Inferior parietal cortex (tissue), 1 donor: ENCODE data around the gene HOXB7.

Experiments used
- DNase-seq: peaks from one replicate; pipeline ENCODE4 v3.0.0-alpha.2; 2016; ENCODE audit errors: extremely low spot score

The HOXB7 gene

GRCh38 chr17:48623583-48623982 lies 12.8 kb upstream of the HOXB7 start:
- DNase-seq, result no peak

DNA sequence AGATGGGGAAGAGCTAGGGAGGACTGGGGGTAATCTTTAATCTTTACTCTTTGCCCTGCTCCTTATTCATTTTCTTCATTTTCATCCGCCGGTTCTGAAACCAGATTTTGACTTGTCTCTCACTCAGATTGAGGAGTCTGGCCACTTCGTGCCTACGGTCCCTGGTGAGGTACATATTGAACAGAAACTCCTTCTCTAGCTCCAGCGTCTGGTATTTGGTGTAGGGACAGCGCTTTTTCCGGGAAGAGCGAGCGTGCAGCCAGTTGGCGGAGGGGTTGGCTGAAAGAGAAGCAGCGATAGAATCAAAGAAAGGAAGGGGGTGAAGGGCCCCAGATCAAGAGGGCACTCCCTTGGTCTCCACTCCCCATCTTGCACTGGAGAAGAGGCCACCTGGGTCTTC lies 12.0 kb upstream of the HOXB7 start:
- no peak for DNase-seq

GRCh38 chr17:48621410-48622392 lies 10.9 kb upstream of the HOXB7 start:
- no peak for DNase-seq

GRCh38 chr17:48620461-48621139 lies 9.8 kb upstream of the HOXB7 start:
- DNase-seq, result no peak

DNA sequence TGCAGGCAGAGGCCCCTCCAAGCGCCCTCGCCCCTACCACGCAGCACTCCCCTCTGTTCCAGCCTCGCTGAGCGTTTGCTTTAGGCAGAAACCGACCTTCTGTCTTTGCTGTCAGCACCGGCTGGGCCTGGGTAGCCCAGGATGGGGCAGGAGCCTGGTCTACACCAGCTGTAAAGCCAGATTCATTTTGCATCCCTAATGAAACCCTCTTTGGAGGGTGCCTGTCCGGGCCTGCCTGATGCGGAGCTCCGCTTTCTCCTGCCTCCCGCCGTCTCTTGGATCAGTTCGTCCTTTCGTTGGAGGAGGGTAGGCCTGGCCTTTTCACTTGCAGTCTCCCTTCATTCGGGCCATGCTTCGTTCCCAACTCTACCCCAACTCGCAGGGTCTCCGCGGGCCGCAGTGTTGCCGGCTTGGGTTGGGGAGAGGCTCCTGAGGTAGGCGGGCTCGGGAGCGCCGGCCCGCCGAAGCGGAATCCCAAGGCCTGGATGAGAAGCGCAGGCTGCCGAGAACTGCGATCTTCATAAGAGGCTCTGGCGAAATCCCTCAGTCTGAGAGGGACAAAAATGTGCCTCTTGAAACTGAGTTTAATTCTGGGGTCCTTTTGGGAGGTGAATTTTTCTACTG lies 9.1 kb upstream of the HOXB7 start:
- no peak for DNase-seq

DNA sequence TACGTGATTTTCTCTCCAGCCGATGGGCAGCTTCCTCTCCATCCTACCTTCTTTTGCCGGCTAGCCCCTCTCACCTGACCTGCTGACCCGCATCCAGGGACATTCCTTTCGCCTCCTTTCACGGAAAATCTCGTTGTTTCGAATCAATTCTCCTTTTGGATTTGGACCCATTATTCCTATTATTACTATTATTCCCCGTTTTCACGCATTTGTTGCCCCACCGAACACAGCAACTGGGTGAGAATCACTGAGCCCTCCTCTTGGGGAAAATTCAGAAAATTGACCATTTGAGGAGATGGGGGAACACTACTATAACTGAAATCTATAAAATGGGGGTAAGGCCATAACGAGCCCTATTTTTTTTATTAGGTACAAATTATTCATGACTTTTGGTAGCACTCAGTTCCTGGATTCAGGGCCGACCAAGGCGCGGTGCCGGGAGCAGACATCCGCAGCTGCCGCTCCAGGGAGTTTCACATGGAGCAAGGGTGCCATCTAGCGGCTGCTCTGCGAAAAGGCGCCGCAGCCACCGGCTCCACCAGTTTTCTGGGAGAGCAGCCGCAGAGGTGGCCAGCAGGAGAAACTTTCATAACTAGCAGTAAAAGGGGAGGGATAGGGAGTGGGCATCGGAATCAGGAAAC lies 7.6 kb upstream of the HOXB7 start:
- peak; percentile 89 for DNase-seq

DNA sequence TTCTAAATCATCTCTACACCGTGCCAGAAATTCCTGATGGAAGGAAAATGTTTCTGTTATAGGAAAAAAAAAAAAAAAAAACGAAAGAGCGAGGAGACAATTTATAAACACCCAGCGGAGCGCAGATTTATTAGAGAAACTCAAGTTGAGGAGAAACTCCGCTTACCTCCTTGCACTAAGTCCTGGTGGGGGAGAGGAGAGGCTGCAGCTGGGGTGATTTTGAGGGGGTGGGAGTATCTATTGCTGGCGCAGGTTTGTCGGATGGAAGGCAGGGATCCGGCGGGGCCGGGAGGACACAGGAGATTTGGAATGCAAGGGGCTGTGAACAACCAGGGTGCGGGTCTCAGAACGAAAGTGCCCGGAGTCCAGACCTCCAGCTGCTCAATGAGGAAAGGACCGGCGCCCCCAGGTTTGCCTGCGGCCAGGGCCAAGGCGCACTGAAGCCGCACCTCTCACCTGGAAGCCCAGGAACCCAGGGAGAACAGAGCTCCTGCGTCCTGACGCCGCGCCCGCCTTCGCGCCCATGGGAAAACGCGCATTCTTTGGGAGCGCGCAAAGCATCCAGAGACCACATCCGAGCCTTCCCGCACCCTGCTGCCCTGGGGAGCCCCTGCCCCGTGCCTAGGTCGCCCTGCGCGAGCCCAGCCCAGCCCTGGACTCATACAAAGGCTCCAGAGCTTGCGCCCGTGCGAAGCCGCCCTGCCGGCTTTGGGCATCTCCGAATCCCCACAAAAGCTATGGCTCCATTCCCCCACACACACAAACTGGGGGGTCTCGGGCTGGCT lies 6.8 kb upstream of the HOXB7 start:
- DNase-seq, result no peak

DNA sequence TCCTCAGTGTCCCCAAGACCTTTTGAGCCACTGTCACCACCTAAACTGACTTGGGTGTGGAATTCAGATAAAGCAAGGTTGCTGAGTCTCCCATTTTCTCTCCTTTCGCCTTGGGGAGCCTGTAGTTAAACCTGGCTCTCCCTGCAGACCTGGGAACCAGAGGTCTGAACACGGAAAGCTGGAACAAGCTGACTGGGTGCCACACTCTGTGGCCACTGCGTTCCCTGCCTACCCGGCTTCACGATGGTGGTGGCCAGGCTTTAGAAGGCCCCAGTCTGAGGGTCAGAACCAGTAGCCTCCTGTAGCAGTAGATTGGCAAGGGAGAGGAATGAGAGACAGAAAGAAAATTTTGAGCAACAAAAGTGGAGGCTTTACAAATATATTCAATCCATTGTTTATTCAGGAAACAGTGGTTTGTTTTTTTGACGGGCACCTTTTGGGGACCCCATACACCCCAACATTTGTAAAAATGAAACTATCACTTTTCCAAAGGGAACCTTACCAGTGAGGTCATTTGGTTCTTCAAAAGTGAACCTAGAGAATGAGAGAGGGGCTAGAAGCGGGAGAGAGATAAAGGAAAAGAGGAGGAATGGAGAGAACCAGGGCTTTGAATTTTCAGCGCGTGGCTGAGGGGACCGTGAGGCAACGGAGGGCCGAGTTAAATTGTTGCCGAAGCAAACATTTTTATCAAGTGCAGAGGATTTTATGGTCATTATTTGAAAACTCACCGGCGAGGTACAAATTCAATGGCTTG lies 6.1 kb upstream of the HOXB7 start:
- no peak for DNase-seq

DNA sequence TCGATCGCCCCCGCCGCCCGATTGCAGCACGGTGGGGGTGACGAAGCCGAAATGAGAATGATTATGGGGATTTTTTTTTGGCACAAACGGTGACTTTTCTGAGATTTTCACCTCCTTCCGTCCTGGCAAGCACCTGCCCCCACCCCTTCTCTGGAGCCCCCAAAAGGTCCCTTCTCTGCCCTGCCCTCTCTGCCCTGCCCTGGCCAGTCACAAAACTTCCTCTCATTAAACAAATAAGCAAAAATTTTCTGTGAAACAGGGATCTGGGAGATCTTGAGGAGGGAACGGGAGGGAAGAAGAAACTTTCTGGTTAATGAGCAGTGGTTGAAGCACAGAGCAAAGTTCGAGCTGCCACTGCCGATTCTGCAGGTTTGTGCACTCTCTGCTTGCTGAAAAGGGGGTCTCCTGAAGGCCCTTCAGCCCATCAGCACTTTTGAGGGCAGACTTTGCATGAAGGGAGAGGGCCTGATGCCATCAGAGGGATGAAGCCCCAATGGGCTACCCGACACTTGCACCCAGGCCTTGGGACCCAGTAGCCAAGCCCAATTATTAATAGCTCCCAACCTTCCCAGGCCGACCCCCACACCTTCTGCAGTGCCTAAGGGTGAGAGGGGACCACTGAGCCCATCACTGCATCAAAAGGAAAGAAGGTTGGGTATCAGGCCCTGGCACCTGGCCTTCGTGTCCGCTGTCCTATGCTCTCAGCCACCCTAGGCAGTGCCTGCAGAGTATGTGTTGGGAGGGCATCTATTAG lies 5.3 kb upstream of the HOXB7 start:
- no peak for DNase-seq

DNA sequence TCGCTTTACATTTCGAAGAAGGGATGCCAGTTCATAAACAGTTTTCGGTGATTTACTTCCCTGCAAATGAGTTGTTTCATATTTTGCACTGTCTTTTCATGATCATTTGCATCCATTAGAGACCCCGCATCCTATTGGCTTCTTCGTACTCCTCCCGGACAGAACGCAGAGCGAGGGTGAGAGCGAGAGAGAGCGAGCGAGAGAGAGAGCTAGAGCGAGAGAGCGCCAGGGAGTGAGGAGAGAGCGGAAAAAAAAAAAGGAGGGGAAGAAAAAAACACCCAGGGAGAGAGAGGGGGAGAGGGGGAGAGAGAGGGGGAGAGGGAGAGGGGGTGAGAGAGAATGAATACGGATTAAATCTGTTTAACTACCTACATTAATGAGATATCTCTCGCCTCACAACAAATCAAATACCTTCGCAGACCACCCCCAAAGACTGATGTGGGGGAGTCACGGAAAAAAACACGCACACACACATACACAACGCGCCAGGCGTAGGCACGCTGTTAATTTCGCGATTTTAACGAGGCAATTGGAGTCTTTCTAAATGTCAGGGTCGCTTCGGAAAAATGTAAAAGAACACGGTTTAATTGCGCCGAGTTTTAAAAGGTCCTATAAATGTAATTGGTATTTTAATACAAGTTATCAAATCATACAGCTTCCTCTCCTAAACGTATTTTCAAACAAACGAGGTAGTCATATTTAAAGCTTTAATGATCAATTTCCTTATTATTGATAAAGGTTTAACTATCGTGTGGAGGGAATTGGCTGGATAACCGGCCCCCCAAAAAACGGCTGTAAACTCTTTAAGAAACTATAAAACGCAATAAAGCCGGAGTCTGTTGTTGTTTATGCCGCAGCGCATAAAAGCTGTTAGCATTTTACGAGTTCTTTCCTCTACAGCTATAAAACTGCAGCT lies 4.5 kb upstream of the HOXB7 start, which contains the start of gene HOXB8:
HOXB8 (minus strand) TSS at position 246 of the 916 bp plus-strand sequence. CDS start 588 bp downstream, outside the sequence.
- no peak for DNase-seq

GRCh38 chr17:48613862-48614694 lies 3.3 kb upstream of the HOXB7 start:
- DNase-seq, result no peak

GRCh38 chr17:48612854-48613691 lies 2.3 kb upstream of the HOXB7 start:
- DNase-seq, result no peak

DNA sequence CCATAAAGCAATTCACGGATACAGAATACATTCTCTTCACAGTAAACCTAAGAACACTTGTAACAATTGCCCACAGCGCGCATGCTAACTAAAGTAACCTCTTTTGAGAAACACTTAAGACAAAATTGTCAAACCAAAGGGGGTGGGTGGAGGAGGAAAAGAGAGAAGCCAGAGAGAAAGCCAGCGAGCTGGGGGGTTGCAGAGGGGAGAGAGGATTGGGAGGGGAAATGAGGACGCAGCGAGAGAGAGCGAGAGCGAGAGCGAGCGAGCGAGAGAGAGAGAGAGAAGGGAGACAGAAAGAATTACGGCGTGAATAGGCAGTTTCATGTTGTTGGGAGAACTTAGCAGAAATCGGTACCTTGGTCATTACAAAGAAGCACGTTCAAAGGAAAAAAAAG lies 1.6 kb upstream of the HOXB7 start:
- no peak for DNase-seq

GRCh38 chr17:48611681-48612455 lies 1.1 kb upstream of the HOXB7 start:
- no peak for DNase-seq

DNA sequence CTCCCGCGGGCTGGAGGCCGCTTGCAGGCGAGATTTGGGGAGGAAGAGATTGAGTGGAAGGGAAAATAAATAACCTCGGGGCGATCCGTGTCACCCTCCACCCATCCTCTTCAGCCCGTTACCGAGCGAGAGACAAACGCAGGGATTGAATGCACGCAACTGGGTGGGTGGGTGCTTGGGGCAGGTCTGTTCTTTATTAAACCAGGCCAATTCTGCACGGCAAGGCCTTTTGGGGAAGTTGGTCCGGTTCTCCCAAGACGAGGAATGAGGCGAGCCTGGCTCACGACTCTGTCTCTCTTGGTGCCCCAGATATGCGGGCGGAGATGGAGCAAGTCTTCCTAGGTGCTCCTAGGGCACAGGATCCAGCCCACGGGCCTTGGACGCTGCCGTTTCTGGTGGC lies 396 bp upstream of the HOXB7 start:
- no peak for DNase-seq

- DNase-seq, result no peak
Observed at GRCh38 chr17:48609759-48610281, 997 bp downstream of the HOXB7 start.
